ENCODE data around the gene CCDC124. TPM values are rescaled to one million over a fixed set of nuclear protein-coding genes. Genes with fewer than 3 reads are reported as not detected.
"Not testable (repeated sequence)": the region's sequence is repeated elsewhere in the genome, so short reads cannot be mapped to it uniquely, and the experiment has no call there.

Gene CCDC124
- total RNA-seq, 1 donor from 2014 or later, result 59.7 TPM

- Histone ChIP-seq H3K9me3 (peaks cover 13% of the 10 kb centered on the region), H3K27me3 (peaks cover 25% of the 10 kb centered on the region), H3K36me3 (no peaks in the 10 kb centered on the region), H3K4me3 (no peak overlapping the region), H3K4me1 (no peaks in the 10 kb centered on the region), H3K27ac (no peak overlapping the region)
- ATAC-seq (no peak), DNase-seq (no peak)
- TF ChIP-seq CTCF (IDR thresholded peaks at IDR 0.05), result no peak
- intact Hi-C loops (cut with DNase I), result no loop called here
These were observed 21.9 kb upstream of the CCDC124 start for GRCh38 chr19:17910791-17911360.

- DNase-seq (no peak), ATAC-seq (no peak)
- TF ChIP-seq CTCF (IDR thresholded peaks at IDR 0.05), result no peak
- Histone ChIP-seq H3K9me3 (peaks cover 5% of the 10 kb centered on the region), H3K27me3 (peaks cover 16% of the 10 kb centered on the region), H3K27ac (no peak overlapping the region), H3K4me1 (no peaks in the 10 kb centered on the region), H3K4me3 (no peak overlapping the region), H3K36me3 (no peaks in the 10 kb centered on the region)
- intact Hi-C loops (cut with DNase I), result no loop called here
These were observed 16.7 kb upstream of the CCDC124 start for GRCh38 chr19:17915940-17916593.

DNA sequence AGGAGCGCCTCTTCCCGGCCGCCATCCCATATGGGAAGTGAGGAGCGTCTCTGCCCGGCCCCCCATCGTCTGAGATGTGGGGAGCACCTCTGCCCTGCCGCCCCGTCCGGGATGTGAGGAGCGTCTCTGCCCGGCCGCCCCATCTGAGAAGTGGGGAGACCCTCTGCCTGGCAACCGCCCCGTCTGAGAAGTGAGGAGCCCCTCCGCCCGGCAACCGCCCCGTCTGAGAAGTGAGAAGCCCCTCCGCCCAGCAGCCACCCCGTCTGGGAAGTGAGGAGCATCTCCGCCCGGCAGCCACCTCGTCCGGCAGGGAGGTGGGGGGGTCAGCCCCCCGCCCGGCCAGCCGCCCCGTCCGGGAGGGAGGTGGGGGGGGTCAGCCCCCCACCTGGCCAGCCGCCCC is 14.7 kb upstream of the CCDC124 start:
- H3K4me3 ChIP-seq; H3K9me3 ChIP-seq; ATAC-seq; H3K4me1 ChIP-seq; intact Hi-C loops (cut with DNase I); H3K27ac ChIP-seq; DNase-seq; H3K36me3 ChIP-seq: not testable (repeated sequence)
- peaks cover 16% of the 10 kb centered on the region for H3K27me3 ChIP-seq

DNA sequence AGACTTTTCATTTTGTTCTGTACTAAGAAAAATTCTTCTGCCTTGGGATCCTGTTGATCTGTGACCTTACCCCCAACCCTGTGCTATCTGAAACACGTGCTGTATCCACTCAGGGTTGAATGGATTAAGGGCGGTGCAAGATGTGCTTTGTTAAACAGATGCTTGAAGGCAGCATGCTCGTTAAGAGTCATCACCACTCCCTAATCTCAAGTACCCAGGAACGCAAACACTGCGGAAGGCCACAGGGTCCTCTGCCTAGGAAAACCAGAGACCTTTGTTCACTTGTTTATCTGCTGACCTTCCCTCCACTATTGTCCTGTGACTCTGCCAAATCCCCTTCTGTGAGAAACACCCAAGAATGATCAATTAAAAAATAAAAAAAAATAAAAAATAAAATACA is 13.7 kb upstream of the CCDC124 start:
- ATAC-seq; H3K27me3 ChIP-seq; H3K27ac ChIP-seq; H3K9me3 ChIP-seq; H3K4me1 ChIP-seq; DNase-seq; H3K36me3 ChIP-seq; intact Hi-C loops (cut with DNase I); H3K4me3 ChIP-seq: not testable (repeated sequence)

DNA sequence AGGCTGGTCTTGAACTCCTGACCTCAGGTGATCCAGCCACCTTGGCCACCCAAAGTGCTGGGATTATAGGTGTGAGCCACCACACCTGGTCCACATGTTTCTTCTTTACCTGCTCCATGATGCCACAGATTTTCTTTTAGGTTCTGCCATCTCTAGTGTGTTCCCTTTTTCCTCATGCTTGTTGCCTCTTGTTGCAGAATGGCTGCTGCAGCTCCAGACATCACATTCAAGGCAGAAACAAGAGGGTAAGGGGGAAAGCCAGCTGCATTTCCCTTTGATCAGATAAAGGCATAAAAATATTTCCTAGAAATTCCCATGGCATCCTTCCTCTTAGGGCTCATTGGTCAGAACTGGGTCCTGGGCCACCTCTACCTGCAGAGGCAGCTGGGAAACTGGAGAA is 12.3 kb upstream of the CCDC124 start:
- H3K9me3 ChIP-seq, result no peaks in the 10 kb centered on the region
- H3K4me3 ChIP-seq, result no peak overlapping the region
- DNase-seq (no peak), ATAC-seq (no peak)
- no peaks in the 10 kb centered on the region for H3K4me1 ChIP-seq
- H3K27ac ChIP-seq, result no peak overlapping the region
- intact Hi-C loops (cut with DNase I), result no loop called here
- no peaks in the 10 kb centered on the region for H3K36me3 ChIP-seq
- TF ChIP-seq CTCF (IDR thresholded peaks at IDR 0.05), result no peak
- no peaks in the 10 kb centered on the region for H3K27me3 ChIP-seq

GRCh38 chr19:17922138-17922537 is 10.7 kb upstream of the CCDC124 start:
- Histone ChIP-seq H3K36me3 (no peaks in the 10 kb centered on the region), H3K9me3 (no peaks in the 10 kb centered on the region), H3K27ac (no peak overlapping the region), H3K4me3 (no peak overlapping the region), H3K27me3 (no peaks in the 10 kb centered on the region), H3K4me1 (no peaks in the 10 kb centered on the region)
- no peak for TF ChIP-seq CTCF (IDR thresholded peaks at IDR 0.05)
- ATAC-seq (no peak), DNase-seq (no peak)
- intact Hi-C loops (cut with DNase I), result no loop called here

DNA sequence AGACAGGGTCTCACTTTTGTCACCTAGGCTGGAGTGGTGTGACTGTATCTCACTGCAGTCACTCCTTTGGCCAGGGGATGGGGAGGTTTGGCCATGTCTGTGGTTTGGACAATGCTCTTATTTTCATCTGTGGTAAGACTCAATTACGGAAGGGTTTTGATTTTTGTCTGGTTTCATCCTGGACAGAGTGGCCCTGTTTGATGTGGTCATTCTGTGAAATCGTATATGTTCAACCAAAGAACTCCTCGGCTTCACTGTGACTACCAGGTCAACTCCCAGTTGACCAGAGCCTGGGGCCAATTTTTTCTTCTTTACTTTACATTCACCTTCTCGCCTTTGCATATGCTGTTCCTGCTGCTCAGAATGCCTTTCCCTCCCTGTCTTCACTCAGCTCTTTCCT is 6.8 kb upstream of the CCDC124 start:
- H3K27me3 ChIP-seq, result no peaks in the 10 kb centered on the region
- no peak overlapping the region for H3K4me3 ChIP-seq
- no peak overlapping the region for H3K27ac ChIP-seq
- ATAC-seq (no peak), DNase-seq (no peak)
- TF ChIP-seq CTCF (IDR thresholded peaks at IDR 0.05), result no peak
- H3K9me3 ChIP-seq, result no peaks in the 10 kb centered on the region
- H3K36me3 ChIP-seq, result no peaks in the 10 kb centered on the region
- intact Hi-C loops (cut with DNase I), result no loop called here
- no peaks in the 10 kb centered on the region for H3K4me1 ChIP-seq
